Cardiac fibroblast (primary cell): Measurements from ENCODE around the gene NACA.
A peak's percentile ranks its signal among the peaks of the same experiment; 100 is the strongest.
"Not testable (repeated sequence)": the region's sequence is repeated elsewhere in the genome, so short reads cannot be mapped to it uniquely, and the experiment has no call there.

Experiments used
- DNase-seq, 2 donors: peaks; one replicate each; pipeline versions ENCODE4 v3.0.0 to v3.0.0-alpha.2; 2010; ENCODE audit warnings: low read depth in 2 of 2
- H3K4me3 ChIP-seq, 2 donors: replicated peaks in 1 of 2; 1 replicate in 1 of 2; 2 replicates in 1 of 2; pipeline ENCODE4 v1.5.1; 2011; ENCODE audit warnings: low read depth in 2 of 2, low read length in 2 of 2, mild to moderate bottlenecking in 2 of 2, moderate library complexity in 1 of 2
- TF ChIP-seq, protein P1 (sequence below): IDR thresholded peaks from one replicate; pipeline ENCODE4 v1.5.1; 2011; ENCODE audit warnings: low read depth, mild to moderate bottlenecking, low read length, inconsistent platforms

The NACA gene

DNA sequence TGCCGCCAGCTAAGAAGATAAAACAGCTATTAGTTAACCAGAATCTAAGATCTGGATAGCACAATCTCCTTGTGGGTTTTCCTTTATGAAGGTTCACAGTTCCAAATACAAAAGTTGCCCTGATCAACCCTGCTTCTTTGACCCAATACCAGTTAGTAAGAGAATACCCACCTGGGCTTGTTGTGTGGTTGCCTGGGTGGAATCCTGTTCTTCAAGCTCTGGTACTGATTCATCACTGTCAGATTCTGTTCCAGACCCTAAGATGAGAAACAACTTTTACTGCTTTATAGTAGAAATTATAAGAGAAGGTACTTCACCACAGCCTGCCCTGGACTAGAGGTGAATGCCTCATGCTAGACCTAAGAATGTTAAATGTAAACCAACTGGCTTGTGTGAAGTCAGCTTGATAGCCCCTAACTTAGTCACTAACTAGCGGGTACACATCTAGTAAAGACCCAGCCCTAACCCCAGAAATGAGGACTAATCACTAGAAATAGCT, 10.6 kb downstream of the NACA start:
- no peak overlapping the region for H3K4me3 ChIP-seq
- no peak for DNase-seq
- TF ChIP-seq, protein P1, sequence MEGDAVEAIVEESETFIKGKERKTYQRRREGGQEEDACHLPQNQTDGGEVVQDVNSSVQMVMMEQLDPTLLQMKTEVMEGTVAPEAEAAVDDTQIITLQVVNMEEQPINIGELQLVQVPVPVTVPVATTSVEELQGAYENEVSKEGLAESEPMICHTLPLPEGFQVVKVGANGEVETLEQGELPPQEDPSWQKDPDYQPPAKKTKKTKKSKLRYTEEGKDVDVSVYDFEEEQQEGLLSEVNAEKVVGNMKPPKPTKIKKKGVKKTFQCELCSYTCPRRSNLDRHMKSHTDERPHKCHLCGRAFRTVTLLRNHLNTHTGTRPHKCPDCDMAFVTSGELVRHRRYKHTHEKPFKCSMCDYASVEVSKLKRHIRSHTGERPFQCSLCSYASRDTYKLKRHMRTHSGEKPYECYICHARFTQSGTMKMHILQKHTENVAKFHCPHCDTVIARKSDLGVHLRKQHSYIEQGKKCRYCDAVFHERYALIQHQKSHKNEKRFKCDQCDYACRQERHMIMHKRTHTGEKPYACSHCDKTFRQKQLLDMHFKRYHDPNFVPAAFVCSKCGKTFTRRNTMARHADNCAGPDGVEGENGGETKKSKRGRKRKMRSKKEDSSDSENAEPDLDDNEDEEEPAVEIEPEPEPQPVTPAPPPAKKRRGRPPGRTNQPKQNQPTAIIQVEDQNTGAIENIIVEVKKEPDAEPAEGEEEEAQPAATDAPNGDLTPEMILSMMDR: no peak

DNA sequence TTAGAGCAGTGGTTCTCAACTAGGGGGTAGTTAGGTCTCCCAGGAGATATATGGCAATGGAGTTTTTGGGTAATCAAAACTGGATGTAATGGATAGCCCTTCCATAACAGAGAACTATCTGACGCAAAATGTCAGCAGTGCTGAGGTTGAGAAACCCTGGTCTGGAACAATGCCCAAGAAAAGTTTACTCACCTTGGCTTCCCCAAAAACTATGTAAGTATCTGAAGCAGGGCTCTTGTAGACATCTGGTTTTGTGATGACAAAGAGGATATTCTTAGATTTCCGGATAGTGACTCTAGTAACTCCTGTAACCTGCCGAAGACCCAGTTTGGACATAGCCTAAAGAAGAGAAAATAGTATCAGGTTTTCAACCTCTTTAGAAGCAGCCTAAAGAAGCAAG, 11.8 kb downstream of the NACA start:
- no peak overlapping the region for H3K4me3 ChIP-seq
- no peak for DNase-seq
- TF ChIP-seq, protein P1: no peak

DNA sequence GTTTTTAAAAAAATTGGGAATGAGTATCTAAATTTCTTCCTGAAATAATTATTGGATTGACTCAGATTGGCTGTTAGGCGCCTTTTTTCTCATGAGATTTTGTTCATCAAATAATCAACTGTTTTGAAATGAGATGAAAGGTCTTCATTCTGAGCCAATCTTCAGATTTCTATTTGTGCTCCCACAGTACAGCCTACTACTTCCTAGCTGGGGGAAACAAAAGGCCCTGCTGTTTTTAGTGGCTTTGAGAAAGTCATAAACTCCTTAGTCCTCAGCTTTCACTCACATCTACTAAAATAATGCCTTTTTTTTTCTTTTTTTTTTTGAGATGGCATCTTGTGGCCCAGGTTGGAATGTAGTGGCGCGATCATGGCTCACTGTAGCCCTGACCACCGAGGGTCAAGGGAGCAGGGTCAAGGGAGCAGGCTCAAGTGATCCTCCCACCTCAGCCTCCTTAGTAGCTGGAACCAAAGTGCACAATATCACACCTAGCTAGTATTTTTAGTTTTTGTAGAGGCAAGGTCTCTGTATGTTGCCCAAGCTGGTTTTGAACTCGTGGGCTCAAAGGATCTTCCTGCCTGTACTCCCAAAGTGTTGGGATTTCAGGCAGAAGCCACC, 15.2 kb downstream of the NACA start:
- H3K4me3 ChIP-seq: no peak overlapping the region
- DNase-seq: no peak
- TF ChIP-seq, protein P1: no peak

DNA sequence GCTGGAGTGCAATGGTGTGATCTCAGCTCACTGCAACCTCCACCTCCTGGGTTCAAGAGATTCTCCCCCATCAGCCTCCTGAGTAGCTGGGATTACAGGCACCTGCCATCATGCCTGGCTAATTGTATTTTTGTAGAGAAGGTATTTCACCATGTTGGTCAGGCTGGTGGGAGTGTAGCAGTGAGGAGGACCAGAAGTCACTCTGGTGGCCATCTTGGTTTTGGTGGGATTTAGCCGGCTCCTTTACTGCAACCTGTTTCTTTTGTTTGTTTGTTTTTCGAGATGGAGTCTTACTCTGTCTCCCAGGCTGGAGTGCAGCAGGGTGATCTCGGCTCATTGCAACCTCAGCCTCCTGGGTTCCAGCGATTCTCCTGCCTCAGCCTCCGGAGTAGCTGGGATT, 20.6 kb downstream of the NACA start:
- not testable (repeated sequence) for DNase-seq, H3K4me3 ChIP-seq

DNA sequence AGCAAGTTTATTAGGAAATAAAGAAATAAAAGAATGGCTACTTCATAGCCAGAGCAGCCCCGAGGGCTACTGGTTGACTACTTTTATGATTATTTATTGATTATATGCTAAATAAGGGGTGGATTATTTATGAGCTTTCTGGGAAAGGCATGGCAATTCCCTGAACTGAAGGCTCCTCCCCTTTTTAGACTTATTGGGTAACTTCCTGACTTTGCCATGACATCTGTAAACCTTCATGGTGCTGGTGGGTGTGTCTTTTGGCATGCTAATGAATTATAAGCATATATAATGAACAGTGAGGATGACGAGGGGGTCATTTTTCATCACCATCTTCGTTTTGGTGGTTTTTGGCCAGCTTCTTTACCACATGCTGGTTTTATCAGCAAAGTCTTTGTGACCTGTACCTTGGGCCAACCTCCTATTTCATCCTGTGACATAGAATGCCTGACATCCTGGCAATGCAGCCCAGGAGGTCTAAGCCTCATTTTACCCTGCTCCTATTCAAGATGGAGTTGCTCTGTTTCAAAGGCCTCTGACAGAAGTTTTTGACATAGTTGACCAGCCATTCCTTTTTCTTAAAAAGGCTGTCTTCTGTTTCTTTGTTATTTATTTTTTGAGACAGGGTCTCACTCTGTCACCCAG, 26.0 kb downstream of the NACA start:
- TF ChIP-seq, protein P1: no peak
- H3K4me3 ChIP-seq: no peak overlapping the region
- DNase-seq: peak in 1 of 2 donors; percentile 30

DNA sequence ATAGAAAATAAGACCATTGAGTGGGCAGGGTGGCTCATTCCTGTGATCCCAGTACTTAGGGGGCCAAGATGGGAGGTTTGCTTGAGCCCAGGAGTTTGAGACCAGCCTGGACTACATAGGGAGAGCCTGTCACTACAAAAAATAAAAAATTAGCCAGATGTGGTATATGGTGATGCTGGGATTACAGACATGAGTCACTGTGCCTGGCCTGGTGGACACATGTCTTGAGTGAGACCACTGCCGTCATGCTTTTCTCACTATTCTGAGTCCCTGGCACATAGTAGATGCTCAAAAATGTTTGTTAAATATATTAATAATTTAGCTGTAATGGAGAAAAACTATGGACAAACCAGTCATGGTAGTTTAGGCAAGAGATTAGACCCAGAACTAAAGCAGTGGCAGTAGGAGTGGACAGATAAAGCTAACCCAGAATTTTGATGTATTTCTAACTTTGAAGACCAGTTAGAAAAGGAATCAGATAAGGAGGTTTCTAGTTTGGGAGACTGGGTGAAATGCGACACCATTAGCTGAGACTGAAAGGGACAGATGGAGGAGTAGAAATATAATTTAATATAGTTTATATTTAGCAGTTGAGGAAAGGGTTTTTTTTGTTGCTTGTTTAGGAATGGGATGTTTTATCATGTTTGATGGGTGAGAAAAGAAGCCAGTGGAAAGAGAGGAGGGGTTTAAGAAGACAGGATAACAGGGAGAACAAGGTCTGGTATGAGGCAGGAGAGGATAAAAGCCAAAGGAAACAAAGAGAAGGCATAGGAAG, 29.6 kb downstream of the NACA start:
- DNase-seq: peak in 1 of 2 donors; percentile 27
- TF ChIP-seq, protein P1: no peak
- H3K4me3 ChIP-seq: no peak overlapping the region

DNA sequence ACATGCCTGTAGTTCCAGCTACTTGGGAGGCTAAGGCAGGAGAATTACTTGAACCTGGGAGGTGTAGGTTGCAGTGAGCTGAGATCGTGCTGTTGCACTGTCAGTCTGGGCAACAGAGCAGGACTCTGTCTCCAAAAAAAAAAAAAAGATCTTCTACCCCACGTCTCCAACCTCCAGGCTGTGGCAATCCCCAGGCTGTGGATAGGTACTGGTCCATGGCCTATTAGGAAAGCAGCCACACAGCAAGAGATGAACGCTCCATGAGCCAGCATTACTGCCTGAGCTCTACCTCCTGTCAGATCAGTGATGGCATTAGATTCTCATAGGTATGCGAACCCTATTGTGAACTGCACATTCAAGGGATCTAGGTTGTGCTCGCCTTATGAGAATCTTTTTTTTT, 30.9 kb downstream of the NACA start:
- TF ChIP-seq, protein P1: no peak
- no peak for DNase-seq
- no peak overlapping the region for H3K4me3 ChIP-seq
